Ovary (tissue), 3 donors: ENCODE data around the gene TPK1.

Source experiments
- POLR2A ChIP-seq: fragments of 450-650 bp; IDR thresholded peaks from one replicate; pipeline ENCODE4 v1.6.1; 2017; ENCODE audit warnings: antibody characterized with exemption, mild to moderate bottlenecking, moderate library complexity
- TF ChIP-seq, protein P1 (sequence below), 3 donors: fragments of 450-650 bp in 2 of 3; fragments of 200-600 bp in 1 of 3; IDR thresholded peaks; one replicate each; pipeline versions ENCODE4 v1.5.1 to v1.8.0; 2016 to 2022; ENCODE audit warnings: antibody characterized with exemption in 3 of 3, mild to moderate bottlenecking in 1 of 3
- donor health status: DM: no; HTN: no; CAD: no.

DNA sequence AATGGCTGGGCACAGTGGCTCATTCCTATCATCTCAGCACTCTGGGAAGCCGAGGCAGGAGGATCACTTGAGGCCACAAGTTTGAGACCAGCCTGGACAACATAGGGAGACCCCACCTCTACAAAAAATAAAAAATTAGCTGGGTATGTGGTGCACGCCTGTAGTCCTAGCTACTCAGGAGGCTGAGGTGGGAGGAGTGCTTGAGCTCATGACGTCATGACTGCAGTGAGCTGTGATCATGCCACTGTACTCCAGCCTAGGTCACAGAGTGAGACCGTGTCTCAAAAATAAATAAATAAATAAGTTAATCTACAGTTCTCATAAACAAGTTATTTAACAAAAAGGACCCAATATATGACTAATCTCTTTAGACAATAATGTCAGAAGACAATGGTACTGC, 76.2 kb downstream of the TPK1 start:
- TF ChIP-seq, protein P1, sequence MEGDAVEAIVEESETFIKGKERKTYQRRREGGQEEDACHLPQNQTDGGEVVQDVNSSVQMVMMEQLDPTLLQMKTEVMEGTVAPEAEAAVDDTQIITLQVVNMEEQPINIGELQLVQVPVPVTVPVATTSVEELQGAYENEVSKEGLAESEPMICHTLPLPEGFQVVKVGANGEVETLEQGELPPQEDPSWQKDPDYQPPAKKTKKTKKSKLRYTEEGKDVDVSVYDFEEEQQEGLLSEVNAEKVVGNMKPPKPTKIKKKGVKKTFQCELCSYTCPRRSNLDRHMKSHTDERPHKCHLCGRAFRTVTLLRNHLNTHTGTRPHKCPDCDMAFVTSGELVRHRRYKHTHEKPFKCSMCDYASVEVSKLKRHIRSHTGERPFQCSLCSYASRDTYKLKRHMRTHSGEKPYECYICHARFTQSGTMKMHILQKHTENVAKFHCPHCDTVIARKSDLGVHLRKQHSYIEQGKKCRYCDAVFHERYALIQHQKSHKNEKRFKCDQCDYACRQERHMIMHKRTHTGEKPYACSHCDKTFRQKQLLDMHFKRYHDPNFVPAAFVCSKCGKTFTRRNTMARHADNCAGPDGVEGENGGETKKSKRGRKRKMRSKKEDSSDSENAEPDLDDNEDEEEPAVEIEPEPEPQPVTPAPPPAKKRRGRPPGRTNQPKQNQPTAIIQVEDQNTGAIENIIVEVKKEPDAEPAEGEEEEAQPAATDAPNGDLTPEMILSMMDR (IDR thresholded peaks at IDR 0.05): no peak
- TF ChIP-seq POLR2A: no peak
